ENCODE measurements around the gene ST8SIA5.

Gene ST8SIA5

GRCh38 chr18:46679846-46680598, 76.8 kb downstream of the ST8SIA5 start:
- no peak overlapping the region for H3K4me3 Mint-ChIP-seq
- no peaks in the 10 kb centered on the region for H3K9me3 Mint-ChIP-seq
- peaks cover under 1% of the 10 kb centered on the region for H3K27me3 Mint-ChIP-seq (ENCODE audit: low read depth)
- H3K27ac Mint-ChIP-seq: no peak overlapping the region
- no peaks in the 10 kb centered on the region for H3K36me3 Mint-ChIP-seq (ENCODE audit: low read depth)
- H3K4me1 Mint-ChIP-seq (ENCODE audit: low read depth): no peaks in the 10 kb centered on the region

GRCh38 chr18:46678785-46679399, 78.0 kb downstream of the ST8SIA5 start:
- peaks cover 11% of the 10 kb centered on the region for H3K27me3 Mint-ChIP-seq (ENCODE audit: low read depth)
- no peak overlapping the region for H3K4me3 Mint-ChIP-seq
- no peak overlapping the region for H3K27ac Mint-ChIP-seq
- no peaks in the 10 kb centered on the region for H3K4me1 Mint-ChIP-seq (ENCODE audit: low read depth)
- no peaks in the 10 kb centered on the region for H3K36me3 Mint-ChIP-seq (ENCODE audit: low read depth)
- no peaks in the 10 kb centered on the region for H3K9me3 Mint-ChIP-seq

GRCh38 chr18:46678041-46678440, 78.8 kb downstream of the ST8SIA5 start:
- Mint-ChIP-seq H3K9me3 (no peaks in the 10 kb centered on the region), H3K27ac (no peak overlapping the region), H3K4me1 (ENCODE audit: low read depth) (no peaks in the 10 kb centered on the region)

GRCh38 chr18:46677611-46678010, 79.2 kb downstream of the ST8SIA5 start:
- no peak overlapping the region for H3K4me3 Mint-ChIP-seq
- H3K4me1 Mint-ChIP-seq (ENCODE audit: low read depth): no peaks in the 10 kb centered on the region
- no peaks in the 10 kb centered on the region for H3K9me3 Mint-ChIP-seq
- peaks cover 12% of the 10 kb centered on the region for H3K27me3 Mint-ChIP-seq (ENCODE audit: low read depth)
- H3K27ac Mint-ChIP-seq: no peak overlapping the region
- no peaks in the 10 kb centered on the region for H3K36me3 Mint-ChIP-seq (ENCODE audit: low read depth)

More at GRCh38 chr18:46678041-46678440, 78.8 kb downstream of the ST8SIA5 start:
- Mint-ChIP-seq H3K36me3 (ENCODE audit: low read depth) (no peaks in the 10 kb centered on the region), H3K27me3 (ENCODE audit: low read depth) (peaks cover 12% of the 10 kb centered on the region), H3K4me3 (no peak overlapping the region)

GRCh38 chr18:46676182-46676835, 80.5 kb downstream of the ST8SIA5 start:
- Mint-ChIP-seq H3K36me3 (ENCODE audit: low read depth) (no peaks in the 10 kb centered on the region), H3K27me3 (ENCODE audit: low read depth) (peaks cover 12% of the 10 kb centered on the region), H3K9me3 (no peaks in the 10 kb centered on the region), H3K4me1 (ENCODE audit: low read depth) (peaks cover 4% of the 10 kb centered on the region), H3K4me3 (no peak overlapping the region), H3K27ac (no peak overlapping the region)

GRCh38 chr18:46675112-46675511, 81.7 kb downstream of the ST8SIA5 start:
- H3K27ac Mint-ChIP-seq: no peak overlapping the region
- H3K4me1 Mint-ChIP-seq (ENCODE audit: low read depth): peaks cover 4% of the 10 kb centered on the region
- no peaks in the 10 kb centered on the region for H3K36me3 Mint-ChIP-seq (ENCODE audit: low read depth)
- peaks cover 12% of the 10 kb centered on the region for H3K27me3 Mint-ChIP-seq (ENCODE audit: low read depth)
- no peak overlapping the region for H3K4me3 Mint-ChIP-seq
- no peaks in the 10 kb centered on the region for H3K9me3 Mint-ChIP-seq

- H3K9me3 Mint-ChIP-seq: no peaks in the 10 kb centered on the region
- H3K36me3 Mint-ChIP-seq (ENCODE audit: low read depth): no peaks in the 10 kb centered on the region
- H3K27me3 Mint-ChIP-seq (ENCODE audit: low read depth): peaks cover 14% of the 10 kb centered on the region
- H3K27ac Mint-ChIP-seq: no peak overlapping the region
- H3K4me1 Mint-ChIP-seq (ENCODE audit: low read depth): peaks cover 4% of the 10 kb centered on the region
- no peak overlapping the region for H3K4me3 Mint-ChIP-seq
Observed at GRCh38 chr18:46672062-46672970, 84.5 kb downstream of the ST8SIA5 start.

- Mint-ChIP-seq H3K4me1 (ENCODE audit: low read depth) (peaks cover 4% of the 10 kb centered on the region), H3K27me3 (ENCODE audit: low read depth) (peaks cover 3% of the 10 kb centered on the region), H3K4me3 (no peak overlapping the region), H3K27ac (no peak overlapping the region), H3K9me3 (no peaks in the 10 kb centered on the region), H3K36me3 (ENCODE audit: low read depth) (no peaks in the 10 kb centered on the region)
Observed at GRCh38 chr18:46668694-46669093, 88.2 kb downstream of the ST8SIA5 start.

GRCh38 chr18:46668135-46668534, 88.7 kb downstream of the ST8SIA5 start:
- no peak overlapping the region for H3K27ac Mint-ChIP-seq
- no peaks in the 10 kb centered on the region for H3K36me3 Mint-ChIP-seq (ENCODE audit: low read depth)
- peaks cover 3% of the 10 kb centered on the region for H3K27me3 Mint-ChIP-seq (ENCODE audit: low read depth)
- no peak overlapping the region for H3K4me3 Mint-ChIP-seq
- peaks cover 4% of the 10 kb centered on the region for H3K4me1 Mint-ChIP-seq (ENCODE audit: low read depth)
- no peaks in the 10 kb centered on the region for H3K9me3 Mint-ChIP-seq

- H3K9me3 Mint-ChIP-seq: no peaks in the 10 kb centered on the region
- no peaks in the 10 kb centered on the region for H3K4me1 Mint-ChIP-seq (ENCODE audit: low read depth)
- no peak overlapping the region for H3K27ac Mint-ChIP-seq
Observed at GRCh38 chr18:46663539-46663938, 93.3 kb downstream of the ST8SIA5 start.

GRCh38 chr18:46660957-46661749, 95.7 kb downstream of the ST8SIA5 start:
- Mint-ChIP-seq H3K4me3 (no peak overlapping the region), H3K27ac (no peak overlapping the region), H3K9me3 (no peaks in the 10 kb centered on the region), H3K27me3 (ENCODE audit: low read depth) (no peaks in the 10 kb centered on the region), H3K4me1 (ENCODE audit: low read depth) (no peaks in the 10 kb centered on the region), H3K36me3 (ENCODE audit: low read depth) (no peaks in the 10 kb centered on the region)

More at GRCh38 chr18:46663539-46663938, 93.3 kb downstream of the ST8SIA5 start:
- Mint-ChIP-seq H3K36me3 (ENCODE audit: low read depth) (no peaks in the 10 kb centered on the region), H3K27me3 (ENCODE audit: low read depth) (no peaks in the 10 kb centered on the region), H3K4me3 (no peak overlapping the region)

- H3K27me3 Mint-ChIP-seq (ENCODE audit: low read depth): no peaks in the 10 kb centered on the region
- H3K9me3 Mint-ChIP-seq: no peaks in the 10 kb centered on the region
- no peaks in the 10 kb centered on the region for H3K36me3 Mint-ChIP-seq (ENCODE audit: low read depth)
- no peaks in the 10 kb centered on the region for H3K4me1 Mint-ChIP-seq (ENCODE audit: low read depth)
- no peak overlapping the region for H3K27ac Mint-ChIP-seq
- no peak overlapping the region for H3K4me3 Mint-ChIP-seq
Observed at GRCh38 chr18:46659484-46659883, 97.4 kb downstream of the ST8SIA5 start.

- H3K4me1 Mint-ChIP-seq (ENCODE audit: low read depth): no peaks in the 10 kb centered on the region
- no peak within 1 kb of the TSS for H3K4me3 Mint-ChIP-seq
- peaks cover 12% of the 10 kb centered on the region for H3K27me3 Mint-ChIP-seq (ENCODE audit: low read depth)
- H3K9me3 Mint-ChIP-seq: no peaks in the 10 kb centered on the region
- H3K27ac Mint-ChIP-seq: no peak within 1 kb of the TSS
- H3K36me3 Mint-ChIP-seq (ENCODE audit: low read depth): no peaks in the 10 kb centered on the region
Observed at GRCh38 chr18:46657115-46657955, 99.5 kb downstream of the ST8SIA5 start, which contains the start of gene LOXHD1. LOXHD1 (minus strand) TSS chr18:46657220; CDS start chr18:46657033, 187 bp downstream.

Measured in T-helper 1 cell treated with Interleukin-12 subunit alpha and Interleukin-12 subunit beta and Interleukin-4 antibody, amounts not matched to agents 30 μg/mL and 1 μg/mL, for 36 hours (primary cell).